Right ventricle myocardium inferior (tissue), 1 donor: ENCODE data around the gene MRPL22. TPM values are rescaled to one million over a fixed set of nuclear protein-coding genes. Genes with fewer than 3 reads are reported as not detected.
A peak's percentile ranks its signal among the peaks of the same experiment; 100 is the strongest.
"Not testable (repeated sequence)": the region's sequence is repeated elsewhere in the genome, so short reads cannot be mapped to it uniquely, and the experiment has no call there.

Experiments used
- ATAC-seq: fragments of 200-7000 bp; cut with Tn5 transposase; one replicate; pipeline ENCODE4 v1.9.1; 2020; ENCODE audit warnings: mild to moderate bottlenecking, moderate library complexity
- DNase-seq: peaks from one replicate; pipeline ENCODE4 v3.0.0; 2021; ENCODE audit errors: missing footprints
- intact Hi-C: fragments of 100-400 bp; cut with DNase I; formaldehyde crosslinking; loops from one replicate; pipeline ENCODE4 v1.11.0; 2022
- long read RNA-seq: library from polyadenylated mRNA; unstranded; transcript quantifications from one replicate; pipeline ENCODE4 v2.0.0, GENCODE V29; 2021
- total RNA-seq: library from RNA; stranded (reverse); fragmentation: NEBNext Ultra II Directional; extraction: Animal tissue kit (Norgen Biotek cat#: 25700); gene quantifications from one replicate; pipeline ENCODE4 v1.2.1, GENCODE V29; 2021
- donor health status: DM: no; HTN: yes; CAD: no; lungs with severe emphysema.

MRPL22 gene
- 74.7 TPM for total RNA-seq
- long read RNA-seq, transcript MRPL22-207 (7 exons, 3,176 nt): major isoform, 20 of 29 reads
- long read RNA-seq, partial matches to known transcripts: 3 of 29 reads
- long read RNA-seq, other reads (novel, unspliced or antisense): 0 of 29 reads

DNA sequence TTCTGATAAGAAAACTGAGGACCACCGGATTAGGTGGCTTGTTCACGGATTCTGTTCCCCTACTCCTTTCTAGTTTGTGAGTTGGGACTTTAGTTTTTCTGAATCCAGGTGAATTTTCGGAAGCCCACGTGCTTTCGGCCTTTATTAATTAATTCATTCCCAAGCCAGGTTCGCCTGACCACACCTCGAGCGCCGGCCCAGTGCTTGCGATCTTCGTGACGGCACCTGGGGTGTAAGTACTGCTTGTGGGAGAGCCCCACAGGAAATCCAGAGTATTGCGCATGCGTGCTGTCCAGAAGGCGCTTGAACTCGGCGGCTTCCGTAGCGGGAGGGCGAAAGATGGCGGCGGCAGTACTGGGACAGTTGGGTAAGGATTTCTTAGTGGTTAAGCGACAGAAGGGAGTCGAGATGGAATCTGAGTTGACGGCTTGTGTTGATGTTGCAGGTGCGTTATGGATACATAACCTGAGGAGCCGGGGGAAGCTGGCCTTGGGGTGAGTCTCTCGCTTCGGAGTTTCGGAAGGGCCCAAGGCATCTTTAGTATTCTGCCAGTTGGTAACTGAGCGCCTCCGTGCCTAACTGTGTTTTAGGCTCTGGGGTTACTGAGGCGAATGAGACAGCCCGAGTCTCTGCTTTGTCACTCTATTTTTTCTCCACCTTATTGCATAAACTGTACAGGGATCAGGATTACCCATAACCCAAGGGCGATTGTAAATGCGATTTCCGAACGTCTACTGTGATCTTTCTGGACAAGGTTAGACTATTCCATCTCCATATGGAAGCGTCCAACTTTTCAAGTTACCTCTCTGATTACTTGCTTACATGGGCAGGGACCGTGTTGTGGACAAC, at the start of gene MRPL22:
TSS of gene MRPL22 (plus strand) at position 302 of the 849 bp plus-strand sequence. CDS start at position 340, 38 bp downstream.
- DNase-seq (peak; percentile 96), ATAC-seq (peak; percentile 67)
- intact Hi-C loops: no loop called here

- no peak for ATAC-seq
- intact Hi-C loops: no loop called here
Observed at GRCh38 chr5:154892369-154892771, 48.5 kb upstream of the MRPL22 start.

GRCh38 chr5:154893381-154893780, 47.5 kb upstream of the MRPL22 start:
- intact Hi-C loops: no loop called here
- ATAC-seq (no peak), DNase-seq (no peak)

More at GRCh38 chr5:154892369-154892771, 48.5 kb upstream of the MRPL22 start:
- DNase-seq: no peak

DNA sequence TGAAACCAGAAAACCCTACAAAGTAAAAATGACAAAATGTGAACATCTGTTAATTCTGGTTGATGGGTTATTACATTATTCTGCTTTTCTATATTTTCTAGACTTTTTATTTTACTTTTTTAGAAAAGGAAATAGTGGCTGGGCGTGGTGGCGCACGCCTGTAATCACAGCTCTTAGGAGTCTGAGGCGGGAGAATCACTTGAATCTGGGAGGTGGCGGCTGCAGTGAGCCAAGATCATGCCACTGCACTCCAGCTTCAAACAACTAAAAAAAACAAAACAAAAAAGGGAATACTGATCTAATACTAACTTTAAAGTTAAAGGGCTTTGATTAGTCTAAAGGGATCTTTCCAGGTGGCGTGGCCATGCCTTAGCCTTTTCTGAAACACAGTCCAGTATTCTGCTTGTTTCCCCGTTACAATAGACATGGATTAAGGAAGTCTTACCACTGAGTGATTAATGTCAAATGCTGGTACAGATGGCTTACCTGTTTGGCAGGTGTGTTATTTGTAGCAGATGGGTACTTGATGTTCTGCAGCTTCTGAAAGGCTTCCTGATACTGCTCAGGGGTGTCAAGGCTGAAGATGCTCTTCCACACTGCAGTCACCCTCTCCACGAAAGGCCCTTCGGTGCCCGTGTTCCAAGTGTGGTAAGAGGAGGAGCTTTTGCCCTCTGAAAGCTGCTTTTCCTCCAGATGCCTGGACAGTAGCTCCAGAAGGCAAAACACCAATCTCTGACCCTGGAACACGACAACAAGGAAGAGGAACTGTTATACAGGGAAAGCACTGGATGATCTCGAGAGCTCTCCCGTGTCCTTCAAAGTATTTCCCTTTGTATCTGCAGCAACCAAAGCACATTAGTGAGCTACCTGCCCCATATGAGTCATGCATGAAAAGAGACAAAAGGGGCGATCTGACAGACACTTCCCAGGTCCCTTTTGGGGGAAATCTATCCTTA, 45.0 kb upstream of the MRPL22 start:
- DNase-seq (no peak), ATAC-seq (no peak)
- intact Hi-C loops: loop anchor here (5.0 kb wide), 1 partner anchor 39 kb away; the partner anchor contains the start of gene CNOT8

DNA sequence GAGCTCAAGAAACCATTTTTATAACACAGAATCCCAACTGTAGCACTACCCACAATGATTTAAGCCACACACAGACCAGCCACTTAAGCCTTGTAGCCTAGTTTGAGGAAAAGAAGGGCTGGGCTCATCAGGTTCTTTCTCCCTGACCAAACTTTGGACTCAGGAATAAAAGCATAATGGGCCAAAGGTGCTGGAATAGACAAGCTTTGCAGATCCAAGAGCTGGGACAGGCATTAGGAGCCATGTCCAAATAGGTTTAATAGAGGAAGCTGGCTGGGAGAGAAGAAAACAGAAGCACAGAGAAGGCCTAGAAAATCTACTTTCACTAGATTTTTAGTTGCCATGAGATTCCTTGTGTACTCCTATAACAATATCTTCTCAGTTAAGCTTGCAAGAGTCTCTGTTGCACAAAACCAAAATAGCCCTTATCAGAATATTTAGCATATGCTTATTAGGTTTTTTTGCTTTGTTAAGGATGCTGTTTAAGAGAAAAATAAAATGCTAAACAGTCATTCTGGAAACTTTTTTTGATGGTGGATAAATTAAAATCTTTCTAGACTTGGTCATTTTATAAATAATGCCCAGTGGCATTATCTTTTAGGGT, 44.2 kb upstream of the MRPL22 start:
- intact Hi-C loops: loop anchor here (5.0 kb wide), 1 partner anchor 39 kb away; the partner anchor contains the start of gene CNOT8
- ATAC-seq: no peak

DNA sequence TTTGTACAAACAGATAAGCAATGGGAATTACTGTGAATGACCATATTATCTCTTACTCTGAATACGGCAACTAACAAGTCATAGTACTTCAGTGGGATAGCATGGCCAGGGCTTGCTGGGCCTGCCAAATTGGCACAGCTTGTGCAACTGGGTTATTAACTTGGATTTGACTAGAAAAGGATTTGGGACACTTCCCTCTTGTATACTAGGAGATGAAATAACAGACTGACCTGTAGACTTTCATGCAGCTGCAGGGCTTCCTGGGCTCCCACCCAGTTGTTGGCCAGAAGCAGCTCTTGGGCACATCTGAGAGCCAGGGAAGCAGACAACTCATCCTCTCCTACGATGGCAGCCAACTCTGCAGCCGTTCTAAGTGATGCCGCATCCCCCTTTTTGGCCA, 42.7 kb upstream of the MRPL22 start:
- no peak for DNase-seq
- intact Hi-C loops: loop anchor here (5.0 kb wide), 1 partner anchor 41 kb away; the partner anchor contains the start of gene CNOT8
- ATAC-seq: no peak

More for the DNA sequence above, 44.2 kb upstream of the MRPL22 start:
- DNase-seq: no peak

DNA sequence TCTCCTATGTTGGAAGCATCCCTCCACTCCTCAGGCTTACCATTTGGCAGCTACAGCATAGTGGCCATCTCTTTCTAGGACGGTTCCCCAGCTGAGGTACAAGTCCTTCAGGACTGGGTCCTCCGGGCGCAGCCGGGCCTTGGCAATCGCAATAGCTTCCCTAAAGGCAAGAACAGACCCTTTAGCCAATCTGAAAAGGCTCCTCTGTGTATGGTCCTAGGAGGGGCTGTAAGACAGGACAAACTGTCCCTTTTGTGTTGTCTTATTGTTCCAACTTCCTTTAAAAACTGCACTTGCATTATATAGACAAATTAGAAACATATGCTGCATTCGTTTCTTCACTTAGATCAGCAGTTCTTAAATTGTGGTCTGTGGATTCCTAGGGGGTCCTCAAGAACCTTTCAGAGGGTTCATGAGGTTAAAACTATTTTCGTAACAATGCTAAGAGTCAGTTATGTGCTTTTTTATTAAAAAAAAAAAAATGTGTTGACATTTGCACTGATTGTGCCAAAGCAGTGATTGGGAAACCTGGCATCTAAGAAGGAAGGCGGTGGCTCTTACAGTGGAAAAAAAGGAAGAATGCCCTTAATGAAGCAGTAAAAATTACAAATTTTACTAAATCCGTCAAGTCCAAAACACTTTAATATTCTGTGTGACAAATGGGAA, 41.6 kb upstream of the MRPL22 start:
- intact Hi-C loops: loop anchor here (5.0 kb wide), 1 partner anchor 42 kb away; the partner anchor contains the start of gene CNOT8
- ATAC-seq: no peak

GRCh38 chr5:154900066-154900465, 40.8 kb upstream of the MRPL22 start:
- DNase-seq (no peak), ATAC-seq (no peak)
- intact Hi-C loops: no loop called here

More for the DNA sequence above, 41.6 kb upstream of the MRPL22 start:
- DNase-seq: no peak

DNA sequence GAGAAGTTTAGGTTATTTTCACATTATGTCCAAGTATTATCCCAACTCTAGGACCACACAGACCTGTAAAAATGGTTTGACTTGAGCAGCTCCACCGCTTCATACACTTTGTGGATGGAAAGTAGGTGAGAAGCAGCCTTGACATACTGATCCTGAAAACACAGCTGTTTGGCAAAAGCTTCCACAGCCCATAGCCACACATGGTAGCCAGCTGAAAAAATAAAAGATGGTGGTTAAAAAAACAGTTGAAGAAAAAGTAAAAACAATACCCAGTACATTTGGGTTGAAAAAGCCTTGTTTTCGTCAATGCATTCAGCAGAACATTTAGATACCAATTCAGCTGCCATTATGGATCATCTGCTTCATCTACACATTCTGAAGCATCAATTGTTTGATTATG, 39.6 kb upstream of the MRPL22 start:
- intact Hi-C loops: no loop called here
- ATAC-seq (no peak), DNase-seq (no peak)

- intact Hi-C loops: no loop called here
- DNase-seq: no peak
- ATAC-seq: no peak
Observed at GRCh38 chr5:154901913-154902312, 39.0 kb upstream of the MRPL22 start.

DNA sequence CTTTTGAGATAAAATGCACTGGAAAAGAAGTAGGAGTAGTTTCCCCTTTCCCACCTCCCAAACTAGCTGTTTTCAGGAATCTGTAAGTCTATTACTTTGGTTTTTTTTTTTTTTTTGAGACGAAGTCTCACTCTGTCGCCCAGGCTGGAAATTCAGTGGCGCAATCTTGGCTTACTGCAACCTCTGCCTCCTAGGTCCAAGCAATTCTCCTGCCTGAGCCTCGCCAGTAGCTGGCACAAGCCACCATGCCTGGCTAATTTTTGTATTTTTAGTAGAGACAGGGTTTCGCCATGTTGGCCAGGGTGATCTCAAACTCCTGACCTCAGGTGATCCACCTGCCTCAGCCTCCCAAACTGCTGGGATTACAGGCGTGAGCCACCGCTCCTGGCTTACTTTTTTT, 35.3 kb upstream of the MRPL22 start:
- DNase-seq, intact Hi-C loops, ATAC-seq: not testable (repeated sequence)

- DNase-seq (no peak), ATAC-seq (no peak)
- intact Hi-C loops: no loop called here
Observed at GRCh38 chr5:154916874-154917273, 24.0 kb upstream of the MRPL22 start.

DNA sequence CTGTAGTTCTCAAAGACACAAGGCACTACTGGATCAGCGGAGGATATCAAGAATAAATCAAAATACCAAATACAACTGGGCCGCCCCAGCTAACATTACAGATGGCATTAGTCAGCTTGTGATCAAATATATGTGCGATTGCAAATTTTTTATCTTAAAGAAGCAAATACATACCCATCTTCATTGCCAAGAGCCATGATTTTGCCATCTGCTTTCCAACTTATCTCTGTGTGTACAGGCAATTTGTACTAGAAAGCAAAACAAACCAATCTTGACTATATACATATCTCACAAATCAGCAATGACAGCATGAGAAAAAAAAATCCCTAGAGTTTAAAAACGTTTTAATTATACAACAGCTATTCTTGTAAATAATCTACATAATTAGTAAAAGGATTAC, 23.1 kb upstream of the MRPL22 start:
- ATAC-seq (no peak), DNase-seq (no peak)
- intact Hi-C loops: no loop called here

DNA sequence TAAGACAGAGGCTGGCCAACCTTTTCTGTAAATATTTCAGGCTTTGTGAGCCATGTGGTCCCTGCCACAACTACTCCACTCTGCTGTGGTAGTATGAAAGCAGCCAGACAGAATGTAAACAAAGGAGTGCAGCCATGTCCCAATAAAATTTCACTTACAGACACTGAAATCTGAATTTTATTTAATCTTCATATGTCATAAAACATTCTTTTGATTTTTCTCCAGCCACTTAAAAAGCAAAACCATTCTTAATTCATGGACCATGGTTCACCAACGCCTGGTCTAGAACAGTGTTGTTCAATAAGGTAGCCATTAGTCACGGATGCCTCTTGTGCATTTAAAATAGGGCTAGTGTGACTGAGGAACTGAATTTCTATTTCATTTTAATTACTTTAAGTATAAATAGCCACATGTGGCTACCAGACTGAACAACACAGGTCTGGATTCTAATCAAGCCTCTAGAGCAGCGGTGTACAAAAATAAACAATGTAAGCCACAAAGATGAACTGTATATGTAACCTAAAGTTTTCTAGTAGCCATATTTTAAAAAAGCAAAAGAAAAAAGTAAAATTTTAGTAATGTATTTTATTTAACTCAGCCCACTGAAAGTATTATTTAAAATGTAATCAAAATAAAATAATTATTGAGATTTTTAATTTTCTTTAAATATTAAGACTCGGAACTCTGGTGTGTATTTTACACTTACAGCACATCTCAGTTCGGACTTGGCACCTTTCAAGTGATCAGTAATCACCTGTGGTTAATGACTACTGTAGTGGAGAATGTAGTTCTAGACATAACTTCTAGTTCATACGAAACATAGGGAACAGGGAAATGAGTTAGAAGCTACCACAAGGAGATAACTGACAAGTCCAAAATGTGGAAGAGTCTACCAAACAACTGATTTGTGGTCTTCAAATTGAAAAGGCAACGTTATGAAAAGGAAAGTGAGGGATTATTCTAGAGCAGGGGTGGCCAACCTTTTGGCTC, 17.1 kb upstream of the MRPL22 start:
- DNase-seq (no peak), ATAC-seq (no peak)
- intact Hi-C loops: no loop called here

DNA sequence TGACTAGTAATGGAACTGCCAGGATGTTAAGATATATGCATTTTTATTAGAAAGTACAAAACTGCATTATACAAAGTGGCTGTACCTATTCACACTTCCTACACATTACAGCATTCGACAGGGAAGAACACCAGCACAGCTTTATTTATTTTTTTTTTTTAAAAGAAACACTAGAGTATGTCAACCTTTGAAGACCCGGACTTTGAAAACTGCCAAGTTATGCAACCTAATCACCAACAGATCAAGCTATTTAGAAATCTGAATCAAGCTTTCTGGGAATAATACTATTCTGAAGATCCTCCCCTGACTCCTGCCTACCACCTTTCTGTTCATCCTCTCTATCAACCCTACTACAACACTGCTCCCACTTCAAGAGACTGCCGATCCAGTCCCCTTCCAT, 7.3 kb upstream of the MRPL22 start:
- ATAC-seq: no peak
- intact Hi-C loops: no loop called here
- no peak for DNase-seq

DNA sequence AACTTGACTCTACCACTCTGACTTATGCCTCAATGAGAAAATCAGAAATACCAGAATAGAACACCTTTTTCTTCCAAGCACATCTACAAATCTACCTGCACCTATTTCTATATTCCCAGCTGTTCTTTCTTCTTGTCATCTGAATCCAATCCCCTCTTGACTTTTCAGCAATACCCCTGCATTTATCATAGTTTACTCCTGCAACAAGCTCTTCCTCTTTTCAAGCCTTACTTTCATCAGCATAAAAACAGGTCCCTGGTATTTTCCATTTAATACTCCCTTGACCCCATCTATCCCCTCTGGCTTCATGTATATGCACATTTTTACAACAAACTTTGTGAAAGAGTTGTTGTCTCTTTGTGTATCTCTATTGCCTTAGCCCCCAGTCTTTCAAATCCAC, 6.0 kb upstream of the MRPL22 start:
- intact Hi-C loops: loop anchor here (5.0 kb wide), 1 partner anchor 78 kb away; the partner anchor contains the start of gene CNOT8
- no peak for DNase-seq
- ATAC-seq: no peak

- no peak for DNase-seq
- intact Hi-C loops: loop anchor here (5.0 kb wide), 1 partner anchor 80 kb away; the partner anchor contains the start of gene CNOT8
Observed at GRCh38 chr5:154937186-154937717, 3.6 kb upstream of the MRPL22 start.

More at GRCh38 chr5:154937186-154937717, 3.6 kb upstream of the MRPL22 start:
- ATAC-seq: no peak
